Measurements from ENCODE around the gene KRT84. TPM values are rescaled to one million over a fixed set of nuclear protein-coding genes. Genes with fewer than 3 reads are reported as not detected.

Gene KRT84
- total RNA-seq, 1 donor from 2014 or later = not detected

GRCh38 chr12:52334185-52334584 lies 51.3 kb downstream of the KRT84 start:
- intact Hi-C loops (cut with DNase I) = no loop called here
- no peak for ATAC-seq (ENCODE audit: poor library complexity)
- DNase-seq = no peak

DNA sequence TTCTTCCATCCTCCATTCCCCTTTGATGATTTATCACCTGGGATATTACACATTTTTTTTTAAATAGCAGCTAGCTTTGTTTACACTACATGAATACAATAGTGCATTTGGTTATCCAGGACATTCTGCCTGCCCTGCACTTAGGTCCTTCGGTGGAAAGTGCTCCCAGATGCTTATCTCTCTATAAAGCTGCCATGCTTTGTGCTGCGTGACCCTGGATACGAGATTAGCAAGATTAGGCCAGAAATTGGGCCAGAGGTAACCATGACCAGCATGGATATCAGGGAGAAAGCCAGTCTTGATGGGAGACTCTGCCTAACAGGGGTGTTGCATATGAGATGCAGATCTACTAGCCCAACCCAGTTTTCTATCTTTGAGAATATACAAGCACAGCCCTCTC lies 52.1 kb downstream of the KRT84 start:
- DNase-seq = no peak
- intact Hi-C loops (cut with DNase I) = no loop called here

DNA sequence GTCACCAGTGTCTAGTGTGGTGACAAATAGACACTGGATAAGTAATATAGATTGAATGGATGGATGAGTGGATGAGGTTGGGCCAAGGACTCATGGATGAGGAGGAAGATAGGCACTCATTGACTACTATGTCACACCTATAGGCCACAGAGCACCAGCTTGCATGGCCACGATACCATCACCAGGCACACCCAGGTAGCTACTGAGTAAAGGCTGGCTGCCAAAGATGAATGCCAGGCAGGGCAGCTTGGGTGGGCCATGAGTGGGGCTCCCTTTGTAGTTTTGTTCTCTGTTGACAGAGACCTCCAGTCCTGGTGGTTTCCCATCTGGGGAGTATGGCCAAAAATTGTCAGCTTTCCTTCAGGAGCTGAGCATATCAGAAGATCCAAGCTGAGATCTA lies 53.1 kb downstream of the KRT84 start:
- ATAC-seq (ENCODE audit: poor library complexity) (no peak), DNase-seq (no peak)
- intact Hi-C loops (cut with DNase I) = no loop called here

More for the DNA sequence above, 52.1 kb downstream of the KRT84 start:
- ATAC-seq (ENCODE audit: poor library complexity) = no peak

DNA sequence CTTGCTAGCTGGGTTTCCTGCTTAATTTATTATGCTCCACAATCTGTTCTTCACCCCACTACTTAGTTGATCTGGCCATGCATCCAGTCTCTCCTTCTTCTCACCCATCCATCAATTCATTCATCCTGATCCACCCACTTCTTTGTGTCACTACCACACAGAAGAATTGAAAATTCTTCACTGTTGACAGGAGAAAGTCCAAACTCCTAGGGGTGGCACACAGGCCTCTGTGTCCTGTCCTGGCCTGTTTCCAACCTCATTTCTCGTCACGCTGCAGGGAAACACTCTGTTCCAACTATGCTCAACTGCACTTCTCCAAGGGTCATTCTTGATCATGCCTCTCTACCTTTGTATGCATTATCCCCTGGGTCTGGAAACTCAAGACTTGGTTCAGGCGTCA lies 53.6 kb downstream of the KRT84 start:
- no peak for ATAC-seq (ENCODE audit: poor library complexity)
- no peak for DNase-seq
- intact Hi-C loops (cut with DNase I) = no loop called here

DNA sequence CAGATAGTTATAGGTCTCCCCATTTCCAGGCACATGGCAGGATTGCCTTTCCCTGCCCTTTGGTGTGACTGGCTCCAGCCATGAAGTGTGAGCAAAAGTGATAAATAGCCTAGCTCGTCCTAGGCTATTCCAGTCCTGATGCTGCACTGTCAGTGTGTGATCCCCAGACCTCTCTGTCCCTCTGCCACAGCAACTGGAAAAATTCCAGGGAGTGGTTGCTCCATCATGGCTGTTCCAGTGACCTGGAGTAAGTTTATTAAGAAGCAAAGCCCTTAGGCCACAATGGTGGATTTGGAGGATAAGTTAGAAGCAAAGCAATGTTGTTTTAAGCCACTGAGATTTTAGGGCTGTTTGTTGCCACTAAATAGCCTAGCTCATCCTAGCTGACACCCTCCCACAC lies 54.4 kb downstream of the KRT84 start:
- intact Hi-C loops (cut with DNase I) = no loop called here
- DNase-seq (no peak), ATAC-seq (ENCODE audit: poor library complexity) (no peak)

- intact Hi-C loops (cut with DNase I) = loop anchor here (5.0 to 10.0 kb wide), 2 partner anchors 113 to 171 kb away; no protein-coding TSS in a partner anchor
- DNase-seq (no peak), ATAC-seq (ENCODE audit: poor library complexity) (peak; percentile 16)
Measured at GRCh38 chr12:52327830-52328500, 57.5 kb downstream of the KRT84 start.

Other genes starting within 250 kb of the KRT84 start
- gene KRT80, start 193.6 kb downstream of the KRT84 start, total RNA-seq = not detected
- 0.59 TPM for gene KRT7, start 152.4 kb downstream of the KRT84 start, total RNA-seq
- gene KRT86, start 111.0 kb downstream of the KRT84 start, total RNA-seq = not detected
- gene KRT81, start 94.1 kb downstream of the KRT84 start, total RNA-seq = not detected
- gene KRT83, start 64.3 kb downstream of the KRT84 start, total RNA-seq = not detected
- gene KRT85, start 18.2 kb downstream of the KRT84 start, total RNA-seq = not detected
- gene KRT82, start 20.7 kb upstream of the KRT84 start, total RNA-seq = not detected
- gene KRT75, start 48.7 kb upstream of the KRT84 start, total RNA-seq = not detected
- gene KRT6B, start 66.5 kb upstream of the KRT84 start, total RNA-seq = not detected
- not detected for gene KRT6C, start 88.2 kb upstream of the KRT84 start, total RNA-seq
- not detected for gene KRT6A, start 107.6 kb upstream of the KRT84 start, total RNA-seq
- gene KRT5, start 134.7 kb upstream of the KRT84 start, total RNA-seq = not detected
- gene KRT71, start 167.5 kb upstream of the KRT84 start, total RNA-seq = not detected
- not detected for gene KRT74, start 188.2 kb upstream of the KRT84 start, total RNA-seq
- not detected for gene KRT72, start 215.8 kb upstream of the KRT84 start, total RNA-seq
- not detected for gene KRT73, start 232.9 kb upstream of the KRT84 start, total RNA-seq